GM12891 (cell line): ENCODE data around the gene ADH1C.

Experiments
- POLR2A ChIP-seq: IDR thresholded peaks from 2 replicates; pipeline ENCODE4 v1.6.1; 2011; ENCODE audit warnings: low read depth, low read length, control low read depth
- SPI1 ChIP-seq: IDR thresholded peaks from 2 replicates; pipeline ENCODE4 v1.6.1; 2011; ENCODE audit warnings: low read depth, low read length, control low read depth
- TAF1 ChIP-seq: IDR thresholded peaks from 2 replicates; pipeline ENCODE4 v1.6.1; 2011; ENCODE audit warnings: low read depth, low read length, control low read depth

DNA sequence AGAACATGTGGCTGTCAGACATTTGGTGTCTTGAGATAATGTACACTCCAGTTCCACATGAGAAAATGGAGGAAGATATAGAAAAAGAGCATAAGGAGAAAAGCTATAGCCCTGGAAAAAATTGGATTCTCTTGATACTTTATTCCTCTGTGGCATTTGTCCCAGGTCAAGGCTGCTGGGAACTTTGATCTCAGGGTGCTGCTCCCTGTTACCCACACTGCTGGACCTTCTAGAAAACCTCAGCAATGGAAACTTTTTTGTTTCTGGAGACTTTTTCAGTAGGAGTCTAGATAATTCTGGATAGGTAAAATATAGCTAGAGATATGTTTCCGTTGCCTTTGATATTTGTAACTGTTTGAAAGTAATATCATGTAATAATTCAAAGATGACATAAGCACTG lies 11.1 kb downstream of the ADH1C start:
- TF ChIP-seq POLR2A: no peak
- TF ChIP-seq SPI1: no peak
- no peak for TF ChIP-seq TAF1
